ENCODE measurements around the gene C18orf63.

C18orf63 gene

DNA sequence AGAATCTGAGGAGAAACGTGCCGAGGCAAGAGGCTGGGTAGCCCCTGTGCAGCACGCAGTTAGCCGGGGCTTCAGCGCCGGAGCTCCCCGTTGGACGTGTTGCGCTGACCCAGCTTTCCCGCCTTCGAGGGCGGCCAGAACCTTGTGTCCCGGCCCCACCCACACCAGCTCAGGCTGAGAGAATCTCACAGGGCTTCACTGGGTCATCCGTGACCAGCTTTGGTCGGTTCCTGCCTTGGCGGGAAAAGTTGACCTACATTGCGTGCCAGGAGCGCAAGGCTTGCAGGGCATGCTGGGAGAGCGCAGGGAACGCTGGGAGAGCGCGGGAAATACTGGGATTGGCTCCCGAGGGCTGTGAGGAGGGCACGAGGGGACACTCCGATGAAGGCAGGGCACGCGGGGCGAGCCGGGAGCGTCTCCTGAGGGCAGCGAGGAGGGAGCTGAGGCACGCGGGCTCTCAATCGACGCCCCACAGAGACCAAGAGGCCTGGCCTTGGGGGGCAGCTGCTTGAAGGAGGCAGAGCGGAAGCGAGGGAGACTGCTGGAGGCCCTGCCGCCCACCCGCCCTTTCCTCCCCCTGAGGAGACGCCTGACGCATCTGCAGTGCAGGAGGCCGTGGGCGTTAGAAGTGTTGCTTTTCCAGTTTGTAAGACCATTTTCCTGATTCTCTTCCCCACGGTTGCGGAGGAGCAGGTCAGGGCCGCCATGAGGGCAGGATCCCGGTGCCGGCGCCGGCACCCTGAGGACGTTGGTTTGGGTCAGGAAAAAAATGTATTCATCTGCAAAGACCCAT lies at the start of gene C18orf63:
C18orf63 (plus strand) TSS at position 376 of the 793 bp plus-strand sequence. CDS start 2,027 bp downstream, outside the sequence.
- DNase-seq (ENCODE audit: low read depth, low spot score), result no peak

DNA sequence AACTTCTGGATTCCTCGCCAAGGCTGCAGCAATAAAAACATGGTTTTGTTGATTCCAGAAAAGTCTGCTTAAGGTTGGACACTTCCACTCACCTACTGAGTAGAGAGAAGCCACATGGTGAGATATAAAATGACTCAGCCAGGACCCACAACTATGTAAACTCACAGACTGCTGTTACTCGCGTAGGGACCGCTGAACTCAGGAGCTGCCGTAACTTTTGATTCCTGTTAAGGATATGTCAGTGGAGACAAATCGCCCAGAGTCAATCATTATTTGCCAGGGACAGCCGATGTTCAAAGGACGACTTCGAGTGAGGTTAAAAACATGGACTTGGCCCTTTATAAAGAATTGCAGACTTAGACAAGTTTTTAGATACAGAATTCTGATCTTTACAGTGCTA lies 49.5 kb upstream of the C18orf63 start:
- peak; percentile 14 for DNase-seq (ENCODE audit: low read depth, low spot score)
- no peak overlapping the region for H3K27ac ChIP-seq

More for the DNA sequence above, at the start of gene C18orf63:
- no peak within 1 kb of the TSS for H3K27ac ChIP-seq

DNA sequence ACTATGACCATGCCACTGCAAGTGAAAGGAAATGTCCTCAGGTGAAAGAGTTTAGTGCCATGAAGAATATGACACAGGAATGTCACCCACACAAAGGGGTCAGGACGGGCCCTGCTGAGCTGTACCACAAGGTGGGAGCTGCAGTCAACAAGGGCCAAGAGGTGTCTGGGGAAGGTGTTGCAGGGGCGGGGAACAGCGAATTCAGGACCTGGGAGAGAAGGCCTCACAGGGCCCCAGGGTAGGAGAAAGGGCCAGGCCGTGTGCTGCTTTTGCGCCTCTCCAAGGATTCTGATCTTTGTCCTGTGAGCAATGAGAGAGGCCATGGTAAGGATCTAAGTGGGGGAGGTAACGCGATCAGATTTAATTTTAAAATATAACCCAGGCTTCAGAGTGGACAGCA lies 47.5 kb upstream of the C18orf63 start:
- DNase-seq (ENCODE audit: low read depth, low spot score), result no peak
- no peak overlapping the region for H3K27ac ChIP-seq

- H3K27ac ChIP-seq, result no peak overlapping the region
- DNase-seq (ENCODE audit: low read depth, low spot score), result no peak
Measured at GRCh38 chr18:74268933-74269620, 46.6 kb upstream of the C18orf63 start.

DNA sequence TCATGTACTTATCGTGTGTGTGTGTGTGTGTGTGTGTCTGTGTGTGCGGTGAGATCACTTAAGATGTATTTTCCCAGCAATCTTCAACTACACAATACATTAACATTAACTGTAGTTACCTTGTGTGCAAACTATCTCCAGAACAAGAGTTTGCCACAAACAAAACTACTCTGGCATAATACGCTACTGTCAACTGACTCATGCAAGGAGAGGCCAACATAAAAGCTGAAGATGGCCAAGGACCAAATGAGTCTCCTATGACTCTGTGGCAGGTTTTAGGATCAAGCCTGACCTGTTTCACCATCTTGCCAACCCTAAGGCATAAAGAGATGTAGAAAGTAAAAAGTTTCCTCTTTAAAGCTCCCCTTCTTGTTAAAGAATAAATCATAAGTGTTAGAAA lies 44.0 kb upstream of the C18orf63 start:
- no peak overlapping the region for H3K27ac ChIP-seq
- peak; percentile 43 for DNase-seq (ENCODE audit: low read depth, low spot score)

GRCh38 chr18:74273394-74273793 lies 42.2 kb upstream of the C18orf63 start:
- no peak overlapping the region for H3K27ac ChIP-seq
- no peak for DNase-seq (ENCODE audit: low read depth, low spot score)

DNA sequence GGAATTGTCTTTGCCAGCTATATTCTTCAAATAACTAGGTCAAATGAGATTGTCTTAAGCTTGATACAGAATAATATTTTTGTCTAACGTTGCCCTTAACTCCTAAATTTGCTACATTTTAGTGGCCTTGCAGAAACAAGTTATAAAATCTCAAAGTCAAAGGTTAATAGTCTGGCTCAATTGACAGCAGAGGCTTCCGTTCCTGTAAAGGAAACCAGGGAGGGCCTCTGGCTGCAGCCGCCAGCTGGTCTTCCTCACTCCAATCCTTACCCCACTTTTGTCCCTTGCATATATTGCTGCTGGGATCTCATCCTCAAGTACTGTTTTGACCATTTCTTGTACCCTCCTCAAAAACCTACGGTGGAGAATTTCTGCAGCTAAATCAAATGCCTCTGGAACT lies 40.9 kb upstream of the C18orf63 start:
- no peak overlapping the region for H3K27ac ChIP-seq
- DNase-seq (ENCODE audit: low read depth, low spot score), result no peak

- no peak overlapping the region for H3K27ac ChIP-seq
- no peak for DNase-seq (ENCODE audit: low read depth, low spot score)
Measured at GRCh38 chr18:74275736-74276135, 39.9 kb upstream of the C18orf63 start.

GRCh38 chr18:74276609-74277008 lies 39.0 kb upstream of the C18orf63 start:
- H3K27ac ChIP-seq, result no peak overlapping the region

DNA sequence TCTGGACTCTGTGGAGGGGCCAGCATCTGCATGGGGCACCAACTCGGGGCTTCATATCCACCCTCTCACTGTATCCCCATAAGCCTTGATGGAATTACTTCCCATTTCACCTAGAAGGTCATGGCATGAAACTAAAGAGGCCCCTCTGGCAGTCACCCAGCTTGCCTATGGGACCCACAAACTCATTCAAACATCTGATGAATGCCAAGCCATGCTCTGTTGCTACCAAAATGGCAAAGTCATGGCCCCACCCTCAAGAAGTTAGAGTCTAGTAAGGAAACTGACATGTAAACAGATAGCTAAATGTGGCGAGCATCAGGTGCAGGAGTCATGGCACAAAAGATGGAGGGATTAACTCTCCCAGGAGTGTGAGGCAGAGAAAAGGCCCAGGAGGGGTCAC lies 38.3 kb upstream of the C18orf63 start:
- no peak overlapping the region for H3K27ac ChIP-seq
- no peak for DNase-seq (ENCODE audit: low read depth, low spot score)

More at GRCh38 chr18:74276609-74277008, 39.0 kb upstream of the C18orf63 start:
- DNase-seq (ENCODE audit: low read depth, low spot score), result no peak

- H3K27ac ChIP-seq, result no peak overlapping the region
- DNase-seq (ENCODE audit: low read depth, low spot score), result no peak
Measured at GRCh38 chr18:74278058-74278457, 37.6 kb upstream of the C18orf63 start.

DNA sequence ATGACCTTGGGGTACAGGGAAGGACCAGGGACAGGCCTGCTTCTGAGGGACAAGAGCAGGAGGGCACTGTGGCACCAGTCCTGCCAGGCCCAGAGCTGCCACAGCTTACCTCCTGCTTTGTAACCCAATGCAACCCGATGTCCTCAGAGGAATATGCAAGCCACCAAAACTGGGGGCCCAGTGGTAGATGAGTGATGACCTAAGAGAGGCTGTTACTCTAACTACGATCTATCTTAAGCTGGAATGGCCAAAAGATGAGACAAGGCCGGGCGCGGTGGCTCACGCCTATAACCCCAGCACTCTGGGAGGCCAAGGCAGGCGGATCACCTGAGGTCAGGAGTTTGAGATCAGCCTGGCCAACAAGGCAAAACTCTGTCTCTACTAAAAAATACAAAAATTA lies 36.7 kb upstream of the C18orf63 start:
- no peak for DNase-seq (ENCODE audit: low read depth, low spot score)
- H3K27ac ChIP-seq, result no peak overlapping the region

- DNase-seq (ENCODE audit: low read depth, low spot score), result no peak
- no peak overlapping the region for H3K27ac ChIP-seq
Measured at GRCh38 chr18:74281011-74281979, 34.3 kb upstream of the C18orf63 start.

DNA sequence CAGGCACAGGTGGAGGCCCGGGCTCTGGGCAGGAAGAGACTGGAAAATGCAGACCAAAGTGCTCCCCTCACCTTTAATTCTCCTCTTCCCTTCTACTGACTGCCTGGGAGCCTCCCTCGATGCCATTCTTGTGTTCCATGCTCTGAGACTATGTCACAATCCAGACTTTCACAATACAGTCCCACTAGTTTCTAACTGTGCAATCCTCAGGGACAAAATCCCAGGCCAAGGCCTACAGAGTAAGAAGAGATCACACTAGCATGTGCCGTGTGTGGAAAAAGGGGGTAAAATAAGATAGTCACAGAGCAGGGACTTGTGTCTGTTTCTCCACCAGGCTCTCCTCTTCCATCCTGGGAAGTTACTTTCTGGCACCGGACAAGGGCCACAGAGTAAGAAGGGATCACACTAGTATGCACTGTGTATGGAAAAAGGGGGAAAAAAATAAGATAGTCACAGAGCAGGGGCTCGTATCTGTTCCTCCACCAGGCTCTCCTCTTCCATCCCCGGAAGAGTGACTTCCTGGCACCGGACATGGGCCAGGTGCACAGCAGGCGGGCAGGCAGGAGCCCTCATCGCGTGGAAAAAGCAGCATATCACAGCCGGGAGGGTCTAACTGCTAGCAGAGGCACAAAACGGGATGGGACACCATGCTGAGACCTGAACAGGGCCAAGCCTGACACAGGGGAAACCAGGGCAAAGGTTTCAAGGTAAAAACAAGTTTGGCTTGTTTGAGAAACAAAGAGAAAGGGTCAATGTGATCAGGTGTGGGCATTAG lies 33.5 kb upstream of the C18orf63 start:
- H3K27ac ChIP-seq, result no peak overlapping the region
- no peak for DNase-seq (ENCODE audit: low read depth, low spot score)

DNA sequence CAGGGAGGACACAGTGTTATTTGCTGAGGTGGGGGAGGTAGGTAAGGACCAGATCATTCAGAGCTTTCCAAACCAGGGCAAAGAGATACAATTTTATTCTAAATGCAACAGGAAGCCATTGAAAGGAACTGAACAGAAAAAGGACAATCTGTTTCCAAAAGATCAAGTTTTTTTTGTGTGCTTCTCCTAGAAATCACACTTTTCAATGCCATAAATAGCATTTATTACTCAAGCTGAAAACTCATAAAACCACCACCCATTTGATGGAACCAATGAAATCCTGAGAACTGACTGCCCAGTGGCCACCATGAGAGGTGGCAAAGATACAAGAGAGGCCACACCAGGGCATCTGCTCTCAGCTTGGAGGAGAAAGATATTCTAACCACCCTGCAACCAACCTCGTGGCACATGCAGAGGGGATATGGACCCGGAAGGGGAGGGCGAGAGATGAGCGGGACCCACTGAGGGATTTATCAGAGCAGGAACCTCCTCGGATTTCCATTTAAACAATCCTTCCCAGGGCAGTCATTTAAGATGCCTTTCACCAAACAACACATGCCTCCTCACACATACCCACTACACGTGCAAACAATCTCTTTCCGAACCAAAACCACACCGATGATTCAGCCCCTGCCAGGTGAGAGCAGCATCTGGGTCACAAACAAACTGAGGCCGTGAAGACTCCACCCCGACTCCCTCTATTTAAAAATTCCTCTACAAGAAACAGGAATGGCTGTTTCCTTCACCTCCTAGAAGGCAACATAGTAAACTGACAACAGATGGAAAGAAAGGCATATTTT lies 32.7 kb upstream of the C18orf63 start:
- H3K27ac ChIP-seq, result no peak overlapping the region
- DNase-seq (ENCODE audit: low read depth, low spot score), result no peak

GRCh38 chr18:74283646-74284045 lies 32.0 kb upstream of the C18orf63 start:
- no peak for DNase-seq (ENCODE audit: low read depth, low spot score)
- no peak overlapping the region for H3K27ac ChIP-seq

DNA sequence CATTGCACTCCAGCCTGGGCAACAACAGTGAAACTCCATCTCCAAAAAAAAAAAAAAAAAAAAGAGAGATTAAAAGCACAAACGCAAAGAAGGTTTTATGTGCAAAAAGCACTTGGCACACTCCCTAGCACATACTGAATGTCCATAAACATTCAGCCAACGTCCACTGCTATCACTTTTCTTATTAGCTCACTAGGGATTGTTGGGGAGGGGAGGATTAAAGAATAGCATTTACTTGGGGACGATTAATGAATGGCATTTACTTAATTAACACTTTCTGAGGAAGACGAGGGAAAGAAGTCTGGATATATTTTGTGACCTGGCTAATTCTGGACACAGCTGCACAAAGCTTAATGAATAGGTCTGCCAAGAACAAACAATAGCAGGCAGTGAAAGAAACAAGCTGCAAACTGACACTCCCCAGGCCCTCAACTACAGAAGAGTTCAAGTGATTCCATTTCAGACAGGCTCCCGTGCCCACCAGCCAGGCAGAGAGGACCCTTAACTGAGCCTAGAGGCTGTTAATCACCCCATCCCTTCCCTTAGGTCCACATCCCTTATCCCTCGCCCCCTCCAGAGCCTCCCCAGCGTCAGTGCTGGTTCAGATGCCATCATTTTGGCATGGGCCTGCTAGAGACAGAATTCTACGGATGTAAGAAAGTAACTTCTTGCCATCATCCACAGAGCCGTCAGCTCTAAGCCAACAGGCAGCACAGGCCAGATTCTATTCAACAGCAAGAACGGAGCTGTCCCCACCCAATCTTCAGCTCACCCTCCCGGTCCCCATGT lies 31.3 kb upstream of the C18orf63 start:
- DNase-seq (ENCODE audit: low read depth, low spot score), result no peak
- no peak overlapping the region for H3K27ac ChIP-seq

- no peak overlapping the region for H3K27ac ChIP-seq
- no peak for DNase-seq (ENCODE audit: low read depth, low spot score)
Measured at GRCh38 chr18:74284980-74285355, 30.7 kb upstream of the C18orf63 start.

Measured in epithelial cell of prostate (primary cell).